H1 (cell line): ENCODE results near the gene BCAS1. TPM values are rescaled to one million over a fixed set of nuclear protein-coding genes. Genes with fewer than 3 reads are reported as not detected.

Experiments
- CTCF ChIA-PET: fragments of 300-600 bp; sonication (Branson Sonifier 250); formaldehyde crosslinking; loops from one replicate; lab custom pipeline; 2021; ENCODE audit not compliant: partially characterized antibody; lab: Charles Lee
- POLR2A ChIA-PET: fragments of 300-600 bp; sonication (Branson Sonifier 250); formaldehyde crosslinking; loops from one replicate; lab custom pipeline; 2021; ENCODE audit warnings: inconsistent platforms; ENCODE audit not compliant: partially characterized antibody; lab: Charles Lee
- DNase-seq, 2 experiments: peaks; one replicate each; pipeline versions ENCODE4 v3.0.0 to v3.0.0-alpha.2; 2010 to 2022; ENCODE audit warnings: low spot score in 2 of 2, low read depth in 1 of 2, mixed read lengths in 1 of 2
- FAIRE-seq: peaks from 2 replicates; lab custom pipeline; 2011; peaks lifted over from hg19 to GRCh38; lab: Jason Lieb, UNC
- H2AFZ ChIP-seq: 2 replicates; pipeline ENCODE4 v1.8.1; 2012; ENCODE audit warnings: low read length, inconsistent platforms
- H2AK5ac ChIP-seq: 2 replicates; pipeline ENCODE4 v1.6.1; 2013; ENCODE audit warnings: low read depth, low read length
- H2BK120ac ChIP-seq: replicated peaks from 2 replicates; pipeline ENCODE3; 2013; ENCODE audit warnings: low read depth, low read length, inconsistent platforms
- H2BK12ac ChIP-seq: 2 replicates; pipeline ENCODE4 v1.6.1; 2013; ENCODE audit warnings: low read depth, low read length
- H2BK15ac ChIP-seq: 2 replicates; pipeline ENCODE4 v1.6.1; 2013; ENCODE audit warnings: low read length
- H2BK20ac ChIP-seq: 2 replicates; pipeline ENCODE4 v1.6.1; 2013; ENCODE audit warnings: low read length
- H2BK5ac ChIP-seq: 2 replicates; pipeline ENCODE4 v1.6.1; 2013; ENCODE audit warnings: low read depth, low read length
- H3K14ac ChIP-seq: 2 replicates; pipeline ENCODE4 v1.6.1; 2013; ENCODE audit warnings: inconsistent platforms; ENCODE audit not compliant: insufficient read length
- H3K18ac ChIP-seq: 2 replicates; pipeline ENCODE4 v1.6.1; 2013; ENCODE audit warnings: low read length; ENCODE audit errors: extremely low read depth
- H3K23ac ChIP-seq: 2 replicates; pipeline ENCODE4 v1.6.1; 2013; ENCODE audit warnings: inconsistent platforms; ENCODE audit not compliant: insufficient read length
- H3K23me2 ChIP-seq: 2 replicates; pipeline ENCODE4 v1.6.1; 2013; ENCODE audit warnings: low read depth, low read length
- H3K27ac ChIP-seq: 2 replicates; pipeline ENCODE4 v1.6.1; 2011; ENCODE audit warnings: low read depth, low read length, inconsistent platforms
- H3K27me3 ChIP-seq, 4 experiments: replicated peaks in 1 of 4; 1 replicate in 1 of 4; 2 replicates in 3 of 4; pipeline versions ENCODE4 v1.6.1 to v1.8.1; 2011 to 2013; ENCODE audit warnings: low read length in 3 of 4, mild to moderate bottlenecking in 3 of 4, inconsistent platforms in 2 of 4, mixed read lengths in 2 of 4, moderate library complexity in 1 of 4; ENCODE audit not compliant: control insufficient read depth in 3 of 4, insufficient read depth in 3 of 4; ENCODE audit errors: extremely low read depth in 1 of 4
- H3K36me3 ChIP-seq, 4 experiments: 2 replicates each; pipeline versions ENCODE4 v1.6.1 to v1.8.1; 2011 to 2013; ENCODE audit warnings: mild to moderate bottlenecking in 4 of 4, low read length in 3 of 4, moderate library complexity in 2 of 4, control low read depth in 1 of 4, inconsistent platforms in 1 of 4; ENCODE audit not compliant: insufficient read depth in 4 of 4, control insufficient read depth in 2 of 4
- H3K4ac ChIP-seq: replicated peaks from 2 replicates; pipeline ENCODE3; 2013; ENCODE audit warnings: low read length, low read depth, mixed read lengths, inconsistent platforms; ENCODE audit not compliant: insufficient read length
- H3K4me1 ChIP-seq, 4 experiments: replicated peaks in 1 of 4; 1 replicate in 1 of 4; 2 replicates in 3 of 4; pipeline versions ENCODE4 v1.6.1 to v1.8.1; 2011 to 2013; ENCODE audit warnings: low read length in 3 of 4, inconsistent platforms in 2 of 4, mixed read lengths in 1 of 4; ENCODE audit not compliant: insufficient read depth in 4 of 4, control insufficient read depth in 3 of 4
- H3K4me2 ChIP-seq, 2 experiments: 2 replicates each; pipeline versions ENCODE4 v1.6.1 to v1.8.1; 2011 to 2013; ENCODE audit warnings: low read depth in 2 of 2, low read length in 2 of 2, control low read depth in 1 of 2, inconsistent platforms in 1 of 2, mild to moderate bottlenecking in 1 of 2; ENCODE audit not compliant: insufficient read depth in 1 of 2
- H3K4me3 ChIP-seq, 4 experiments: fragments of 200-600, 300-600 bp in 1 of 4; sonication (generic), shearing (Covaris generic), sonication (Bioruptor Twin) in 1 of 4; 2 replicates each; pipeline versions ENCODE4 v1.5.1 to v1.8.1; 2011 to 2016; ENCODE audit warnings: low read length in 4 of 4, low read depth in 3 of 4, control low read depth in 2 of 4, inconsistent platforms in 2 of 4, mild to moderate bottlenecking in 2 of 4, mixed read lengths in 1 of 4, moderate library complexity in 1 of 4; ENCODE audit not compliant: insufficient read depth in 2 of 4; ENCODE audit errors: extremely low read depth in 1 of 4
- H3K56ac ChIP-seq: replicated peaks from 2 replicates; pipeline ENCODE3; 2013; ENCODE audit warnings: low read depth, mild to moderate bottlenecking, mixed read lengths, low read length, inconsistent platforms; ENCODE audit not compliant: insufficient read length
- H3K79me1 ChIP-seq: 2 replicates; pipeline ENCODE4 v1.6.1; 2013; ENCODE audit warnings: low read depth, low read length, control low read depth
- H3K79me2 ChIP-seq, 2 experiments: 2 replicates each; pipeline versions ENCODE4 v1.6.1 to v1.8.1; 2012 to 2013; ENCODE audit warnings: low read length in 2 of 2, mild to moderate bottlenecking in 2 of 2, inconsistent platforms in 1 of 2; ENCODE audit not compliant: insufficient read depth in 2 of 2, control insufficient read depth in 1 of 2
- H3K9ac ChIP-seq, 4 experiments: replicated peaks in 1 of 4; 1 replicate in 1 of 4; 2 replicates in 3 of 4; pipeline versions ENCODE4 v1.6.1 to v1.8.1; 2011 to 2013; ENCODE audit warnings: low read depth in 3 of 4, low read length in 3 of 4, control low read depth in 2 of 4, mild to moderate bottlenecking in 2 of 4, moderate library complexity in 2 of 4, inconsistent platforms in 1 of 4; ENCODE audit errors: extremely low read depth in 1 of 4
- H3K9me3 ChIP-seq, 2 experiments: 2 replicates each; pipeline versions ENCODE4 v1.6.1 to v1.8.1; 2012 to 2013; ENCODE audit warnings: mild to moderate bottlenecking in 2 of 2, moderate library complexity in 2 of 2, control low read depth in 1 of 2, inconsistent platforms in 1 of 2, low read depth in 1 of 2, low read length in 1 of 2, mixed read lengths in 1 of 2; ENCODE audit not compliant: insufficient read depth in 2 of 2
- H4K20me1 ChIP-seq, 2 experiments: replicated peaks in 1 of 2; 2 replicates each; pipeline versions ENCODE3 to v1.8.1; 2011 to 2013; ENCODE audit warnings: inconsistent platforms in 2 of 2, low read length in 2 of 2, mild to moderate bottlenecking in 1 of 2; ENCODE audit not compliant: insufficient read depth in 2 of 2, control insufficient read depth in 1 of 2
- H4K5ac ChIP-seq: 2 replicates; pipeline ENCODE4 v1.6.1; 2013; ENCODE audit warnings: low read length, low read depth, mixed read lengths, inconsistent platforms; ENCODE audit not compliant: insufficient read length
- H4K8ac ChIP-seq: 2 replicates; pipeline ENCODE4 v1.8.0; 2013; ENCODE audit warnings: mild to moderate bottlenecking, moderate library complexity, low read length, inconsistent platforms; ENCODE audit not compliant: insufficient read depth; ENCODE audit errors: extremely low read depth
- H4K91ac ChIP-seq: replicated peaks from 2 replicates; pipeline ENCODE3; 2013; ENCODE audit warnings: low read length, mixed read lengths, inconsistent platforms; ENCODE audit not compliant: insufficient read length
- ASH2L ChIP-seq: fragments of 200-600, 300-600 bp; sonication (generic); IDR thresholded peaks from one replicate; pipeline ENCODE4 v1.7.1; 2017; ENCODE audit warnings: low read length
- BACH1 ChIP-seq: IDR thresholded peaks from 2 replicates; pipeline ENCODE4 v1.6.1; 2012; ENCODE audit warnings: low read length, improper control_type of control experiment
- CBX5 ChIP-seq: fragments of 300-800, 300-1000 bp; sonication (generic); IDR thresholded peaks from 2 replicates; pipeline ENCODE4 v1.7.1; 2016; ENCODE audit warnings: antibody characterized with exemption, low read length, low read depth
- FOSL1 ChIP-seq: IDR thresholded peaks from 2 replicates; pipeline ENCODE4 v1.6.1; 2011; ENCODE audit warnings: mild to moderate bottlenecking, low read depth, low read length, moderate library complexity; ENCODE audit not compliant: insufficient read depth
- GTF2F1 ChIP-seq: IDR thresholded peaks from 2 replicates; pipeline ENCODE4 v1.6.1; 2012; ENCODE audit warnings: low read depth, low read length, improper control_type of control experiment, borderline replicate concordance
- MAX ChIP-seq: IDR thresholded peaks from 2 replicates; pipeline ENCODE4 v1.6.1; 2012; ENCODE audit warnings: inconsistent platforms
- POU5F1 ChIP-seq: IDR thresholded peaks from 2 replicates; pipeline ENCODE4 v1.6.1; 2011; ENCODE audit warnings: low read depth, mild to moderate bottlenecking, low read length, moderate library complexity
- RFX5 ChIP-seq: IDR thresholded peaks from 2 replicates; pipeline ENCODE4 v1.6.1; 2011; ENCODE audit warnings: low read depth, low read length, improper control_type of control experiment, borderline replicate concordance
- RNF2 ChIP-seq: fragments of 200-900, 300-1000 bp; sonication (generic); IDR thresholded peaks from 2 replicates; pipeline ENCODE4 v1.7.1; 2016; ENCODE audit warnings: borderline replicate concordance, low read depth, mild to moderate bottlenecking, antibody characterized with exemption, low read length; ENCODE audit not compliant: poor library complexity, severe bottlenecking; ENCODE audit errors: missing control alignments
- RXRA ChIP-seq: IDR thresholded peaks from 2 replicates; pipeline ENCODE4 v1.6.1; 2011; ENCODE audit warnings: low read depth, mild to moderate bottlenecking, low read length, moderate library complexity; ENCODE audit not compliant: insufficient read depth
- SIN3A ChIP-seq, 2 experiments: IDR thresholded peaks in 1 of 2; conservative IDR thresholded peaks in 1 of 2; 2 replicates each; pipeline ENCODE4 v1.6.1; 2011 to 2012; ENCODE audit warnings: low read length in 2 of 2, improper control_type of control experiment in 1 of 2, low read depth in 1 of 2, mild to moderate bottlenecking in 1 of 2
- SP4 ChIP-seq: IDR thresholded peaks from 2 replicates; pipeline ENCODE4 v1.6.1; 2012; ENCODE audit warnings: low read length, inconsistent platforms
- SRF ChIP-seq: IDR thresholded peaks from 2 replicates; pipeline ENCODE4 v1.6.1; 2011; ENCODE audit warnings: mild to moderate bottlenecking, low read depth, low read length, moderate library complexity
- TAF1 ChIP-seq: IDR thresholded peaks from 2 replicates; pipeline ENCODE4 v1.6.1; 2011; ENCODE audit warnings: mild to moderate bottlenecking, low read depth, low read length
- TEAD4 ChIP-seq: IDR thresholded peaks from 2 replicates; pipeline ENCODE4 v1.6.1; 2012; ENCODE audit warnings: low read depth, low read length, inconsistent platforms, mixed read lengths
- WGBS, 2 experiments: shearing (Covaris generic) in 1 of 2; methylation state at CpG; one replicate each; pipeline versions ENCODE4 v1.1.6 to v1.1.7; 2013 to 2015; ENCODE audit warnings: low lambda C conversion rate in 2 of 2, mixed read lengths in 2 of 2, inconsistent platforms in 1 of 2, low coverage in 1 of 2, missing lambda C conversion rate in 1 of 2; ENCODE audit not compliant: insufficient replicate concordance in 2 of 2, insufficient coverage in 1 of 2, insufficient read length in 1 of 2; ENCODE audit errors: extremely low coverage in 1 of 2, missing lambda C conversion rate in 1 of 2; 5-methylcytosine and 5-hydroxymethylcytosine counted together
- polyA plus RNA-seq, 7 experiments: library from polyadenylated mRNA; depleted of rRNA in 3 of 7; stranded (reverse) in 5 of 7; unstranded in 2 of 7; fragments of >200 nt in 5 of 7; fragments of 200-250 nt in 2 of 7; gene quantifications; 1 replicate in 5 of 7; 2 replicates in 1 of 7; 4 replicates in 1 of 7; pipeline versions ENCODE4 v1.2.1 to v1.2.3, GENCODE V29; 2011 to 2013; ENCODE audit warnings: missing spikeins in 2 of 7, mixed read lengths in 2 of 7
- total RNA-seq: library from RNA; stranded (reverse); fragmentation: NEBNext Ultra II Directional; extraction: Animal tissue kit (Norgen Biotek cat#: 25700); gene quantifications from 2 replicates; pipeline ENCODE4 v1.2.1, GENCODE V29; 2021

The BCAS1 gene
- total and polyA plus RNA-seq, 2 of the 8 experiments (the other 6 are each of a cell fraction or from before 2014, with no cell fraction given) = 0.06 to 0.19 TPM

GRCh38 chr20:53993310-53993709, 77.1 kb downstream of the BCAS1 start:
- H3K4me3 ChIP-seq = no peak overlapping the region
- no peak overlapping the region for H3K18ac ChIP-seq
- no peak overlapping the region for H4K5ac ChIP-seq
- H3K79me1 ChIP-seq = no peaks in the 10 kb centered on the region
- no peak overlapping the region for H2BK20ac ChIP-seq
- H2BK120ac ChIP-seq = no peak overlapping the region
- no peak overlapping the region for H3K23ac ChIP-seq
- H3K14ac ChIP-seq = no peak overlapping the region
- no peaks in the 10 kb centered on the region for H3K79me2 ChIP-seq
- no peak overlapping the region for H2AK5ac ChIP-seq
- H3K23me2 ChIP-seq = no peaks in the 10 kb centered on the region
- H2BK15ac ChIP-seq = no peak overlapping the region
- ChIA-PET POLR2A (no interaction called here), CTCF (no interaction called here)
- H2BK5ac ChIP-seq = no peak overlapping the region
- no peaks in the 10 kb centered on the region for H3K36me3 ChIP-seq
- no peak overlapping the region for H3K56ac ChIP-seq
- FAIRE-seq (no peak), DNase-seq (no peak)
- H2AFZ ChIP-seq = no peak overlapping the region; the same call in 1 of the 2 replicates
- no peak overlapping the region for H3K9ac ChIP-seq
- H4K20me1 ChIP-seq = no peaks in the 10 kb centered on the region
- H4K8ac ChIP-seq = no peak overlapping the region
- H3K9me3 ChIP-seq = no peaks in the 10 kb centered on the region
- WGBS, 2 experiments = 87% methylated on average over 5 of the region's 5 CpGs; no CpG with 5 or more reads in 1 of the 2 experiments
- H2BK12ac ChIP-seq = no peak overlapping the region
- no peak overlapping the region for H3K4me2 ChIP-seq
- no peaks in the 10 kb centered on the region for H3K27me3 ChIP-seq
- no peaks in the 10 kb centered on the region; a peak in 2 of 7 replicates for H3K4me1 ChIP-seq
- H4K91ac ChIP-seq = no peak overlapping the region
- no peak overlapping the region for H3K27ac ChIP-seq
- no peak overlapping the region for H3K4ac ChIP-seq
- TF ChIP-seq SRF (no peak), RXRA (no peak), SIN3A (conservative IDR thresholded peaks at IDR 0.05 in 1 of 2, IDR thresholded peaks at IDR 0.05 in 1 of 2; ENCODE audit: low read depth in 1 of 2, low read length in 2 of 2) (no peak), TEAD4 (no peak), GTF2F1 (no peak), RNF2 (no peak), ASH2L (no peak), CBX5 (no peak), BACH1 (no peak), RFX5 (no peak), POU5F1 (no peak), SP4 (no peak), TAF1 (no peak), FOSL1 (no peak), MAX (no peak)
